ENCODE results near the gene THRA.

DNA sequence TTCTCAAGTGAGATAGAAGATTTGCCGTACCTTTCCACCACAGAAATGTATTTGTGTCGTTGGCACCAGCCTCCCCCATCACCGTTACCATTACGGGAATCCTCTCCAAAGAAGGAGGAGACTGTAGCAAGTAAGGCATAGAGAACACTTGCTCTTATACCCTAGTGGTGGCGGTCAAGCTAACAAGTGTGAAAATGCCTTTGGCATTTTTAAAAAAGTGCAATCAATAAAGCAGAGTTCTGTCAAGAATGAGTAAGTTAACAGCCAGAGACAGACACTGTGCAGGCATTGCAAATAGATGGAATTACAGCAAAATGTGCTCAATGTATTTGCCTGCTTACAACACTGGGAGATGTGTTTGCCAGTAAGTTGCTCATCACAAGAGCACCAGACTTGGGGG, 66.7 kb downstream of the THRA start:
- TF ChIP-seq POLR2A (IDR thresholded peaks at IDR 0.05), result no peak
- TF ChIP-seq, protein P1, sequence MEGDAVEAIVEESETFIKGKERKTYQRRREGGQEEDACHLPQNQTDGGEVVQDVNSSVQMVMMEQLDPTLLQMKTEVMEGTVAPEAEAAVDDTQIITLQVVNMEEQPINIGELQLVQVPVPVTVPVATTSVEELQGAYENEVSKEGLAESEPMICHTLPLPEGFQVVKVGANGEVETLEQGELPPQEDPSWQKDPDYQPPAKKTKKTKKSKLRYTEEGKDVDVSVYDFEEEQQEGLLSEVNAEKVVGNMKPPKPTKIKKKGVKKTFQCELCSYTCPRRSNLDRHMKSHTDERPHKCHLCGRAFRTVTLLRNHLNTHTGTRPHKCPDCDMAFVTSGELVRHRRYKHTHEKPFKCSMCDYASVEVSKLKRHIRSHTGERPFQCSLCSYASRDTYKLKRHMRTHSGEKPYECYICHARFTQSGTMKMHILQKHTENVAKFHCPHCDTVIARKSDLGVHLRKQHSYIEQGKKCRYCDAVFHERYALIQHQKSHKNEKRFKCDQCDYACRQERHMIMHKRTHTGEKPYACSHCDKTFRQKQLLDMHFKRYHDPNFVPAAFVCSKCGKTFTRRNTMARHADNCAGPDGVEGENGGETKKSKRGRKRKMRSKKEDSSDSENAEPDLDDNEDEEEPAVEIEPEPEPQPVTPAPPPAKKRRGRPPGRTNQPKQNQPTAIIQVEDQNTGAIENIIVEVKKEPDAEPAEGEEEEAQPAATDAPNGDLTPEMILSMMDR (IDR thresholded peaks at IDR 0.05), result no peak

Data from testis (tissue), 2 donors.